Activated T-cell treated with anti-CD3 and anti-CD28 coated beads for 48 hours (primary cell): ENCODE measurements around the gene CERS3.
"Not testable (repeated sequence)": the region's sequence is repeated elsewhere in the genome, so short reads cannot be mapped to it uniquely, and the experiment has no call there.

Source experiments
- DNase-seq: peaks from one replicate; pipeline ENCODE4 v3.0.0-alpha.2; 2020; ENCODE audit warnings: low read depth

The CERS3 gene

GRCh38 chr15:100464888-100465287, 63.9 kb downstream of the CERS3 start:
- no peak for DNase-seq

DNA sequence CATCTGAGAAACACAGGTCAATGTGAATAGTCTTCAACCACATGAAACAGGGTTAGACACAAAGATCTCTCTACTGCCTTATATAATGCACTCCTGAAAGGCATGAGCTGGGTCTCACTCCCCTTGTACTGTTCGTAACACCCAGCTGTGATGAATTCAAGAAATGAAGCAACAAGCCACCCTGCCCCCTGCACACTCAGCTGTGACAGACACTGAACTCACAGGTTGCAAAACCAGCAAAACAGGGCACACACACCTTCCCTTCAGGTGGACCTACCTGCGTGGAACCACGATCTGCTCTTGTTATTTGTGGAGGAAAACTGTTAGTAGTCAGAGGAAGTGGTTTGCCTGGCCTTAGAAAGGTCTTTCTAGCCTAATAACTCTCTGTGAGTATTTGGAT, 64.5 kb downstream of the CERS3 start:
- no peak for DNase-seq

DNA sequence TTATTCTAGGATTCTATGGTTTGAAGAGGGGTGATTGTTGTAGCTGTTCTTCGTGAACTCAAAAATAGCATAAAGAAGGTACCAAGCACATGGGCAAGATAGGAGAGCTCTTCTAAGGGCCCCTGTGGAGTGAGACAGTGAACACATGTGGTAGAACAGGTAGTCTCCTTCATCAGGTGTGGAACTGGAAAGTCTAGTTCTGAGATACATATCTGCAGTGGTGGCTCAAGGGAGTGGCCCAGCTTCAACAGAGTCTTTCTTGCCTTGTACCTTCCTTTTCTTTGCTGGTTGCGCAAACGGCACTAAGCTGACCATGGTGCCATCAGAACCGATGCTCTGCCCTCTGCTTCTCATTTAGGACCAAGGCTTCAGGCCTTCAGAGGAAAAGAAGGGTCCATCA, 65.2 kb downstream of the CERS3 start:
- DNase-seq = no peak

- DNase-seq = no peak
Observed at GRCh38 chr15:100461049-100461448, 67.7 kb downstream of the CERS3 start.

DNA sequence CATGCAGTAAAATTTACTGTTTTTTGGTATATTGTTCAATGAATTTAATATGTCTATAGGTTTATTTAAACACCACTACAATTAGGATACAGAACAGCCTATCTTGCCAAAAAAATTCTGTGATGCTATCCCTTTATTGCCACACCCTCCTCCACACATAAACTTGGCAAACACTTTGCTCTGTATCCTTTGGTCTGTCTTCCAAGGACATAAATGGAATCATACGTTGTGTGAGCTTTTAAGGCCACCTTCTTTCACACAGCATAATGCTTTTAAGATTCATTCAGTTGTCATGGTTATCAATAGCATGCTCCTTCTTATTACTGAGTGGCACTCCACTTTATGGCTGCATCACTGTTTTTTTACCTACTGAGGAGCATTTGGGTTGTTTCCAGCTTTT, 71.5 kb downstream of the CERS3 start:
- no peak for DNase-seq

- no peak for DNase-seq
Observed at GRCh38 chr15:100454148-100454547, 74.6 kb downstream of the CERS3 start.

DNA sequence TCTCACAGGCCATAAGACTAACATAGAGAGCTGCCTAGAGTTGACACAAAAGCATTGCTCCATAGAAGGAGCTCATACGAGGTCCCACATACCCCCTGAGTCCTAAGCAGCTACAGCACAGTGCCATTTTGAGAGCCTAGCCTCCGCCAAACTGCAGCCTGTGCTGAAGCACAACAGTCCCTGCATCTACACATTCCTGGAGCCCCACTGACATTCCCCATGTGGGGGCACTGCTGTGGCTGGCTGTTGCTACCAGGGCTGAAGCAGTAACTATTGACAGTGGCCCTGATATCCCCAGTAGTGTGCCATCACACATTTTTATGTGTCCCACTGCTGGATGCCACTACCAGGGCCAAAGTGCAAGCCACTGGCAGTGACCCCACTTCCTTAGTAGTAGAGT, 80.3 kb downstream of the CERS3 start:
- no peak for DNase-seq

GRCh38 chr15:100441063-100441462, 87.7 kb downstream of the CERS3 start:
- not testable (repeated sequence) for DNase-seq

GRCh38 chr15:100439514-100439913, 89.2 kb downstream of the CERS3 start:
- no peak for DNase-seq

- DNase-seq = peak; percentile 6
Observed at GRCh38 chr15:100438570-100438969, 90.2 kb downstream of the CERS3 start.

GRCh38 chr15:100437261-100437660, 91.5 kb downstream of the CERS3 start:
- DNase-seq = no peak

DNA sequence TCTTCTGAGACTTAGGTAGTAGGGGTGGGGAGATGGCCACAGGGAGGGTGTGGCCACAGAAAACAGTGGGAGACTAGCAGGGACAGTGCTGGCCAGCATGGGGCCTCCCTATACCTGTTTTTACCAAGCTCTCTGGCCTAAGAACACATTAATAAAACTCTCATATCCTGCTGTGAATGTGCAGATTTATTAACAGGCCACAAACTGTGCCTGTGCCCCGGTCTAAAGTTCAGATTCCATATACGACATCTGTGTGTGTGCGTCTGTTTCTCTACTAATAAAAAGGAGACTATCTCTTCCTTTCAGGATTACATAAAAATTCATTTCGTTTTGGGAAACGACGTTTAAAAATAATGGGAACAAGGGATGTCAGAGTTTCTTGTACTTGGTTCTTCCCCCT, 94.2 kb downstream of the CERS3 start:
- no peak for DNase-seq

DNA sequence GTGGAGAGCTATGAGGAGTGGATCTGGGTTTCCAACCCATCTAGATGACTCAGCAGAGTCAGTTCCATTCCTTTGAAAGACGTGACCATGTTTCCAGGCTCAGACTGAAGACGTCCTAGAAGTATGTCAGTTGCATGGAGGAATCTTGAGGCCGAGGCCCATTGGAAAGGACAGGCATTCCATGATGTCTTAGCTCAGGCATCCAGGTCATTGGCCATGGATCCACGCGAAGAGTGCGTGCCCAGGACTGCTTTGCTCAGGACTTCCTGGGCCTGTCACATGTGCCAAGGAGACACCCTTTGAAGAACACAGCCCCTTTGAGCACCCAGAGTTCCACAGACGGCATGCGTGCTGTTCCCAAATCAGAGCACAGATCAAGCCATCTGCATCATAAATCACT, 94.7 kb downstream of the CERS3 start:
- DNase-seq = no peak

GRCh38 chr15:100433304-100433703, 95.4 kb downstream of the CERS3 start:
- DNase-seq = no peak

GRCh38 chr15:100430411-100430810, 98.3 kb downstream of the CERS3 start:
- no peak for DNase-seq

GRCh38 chr15:100429116-100429728, 99.5 kb downstream of the CERS3 start:
- no peak for DNase-seq

- DNase-seq = no peak
Observed at GRCh38 chr15:100426937-100427336, 101.8 kb downstream of the CERS3 start.

DNA sequence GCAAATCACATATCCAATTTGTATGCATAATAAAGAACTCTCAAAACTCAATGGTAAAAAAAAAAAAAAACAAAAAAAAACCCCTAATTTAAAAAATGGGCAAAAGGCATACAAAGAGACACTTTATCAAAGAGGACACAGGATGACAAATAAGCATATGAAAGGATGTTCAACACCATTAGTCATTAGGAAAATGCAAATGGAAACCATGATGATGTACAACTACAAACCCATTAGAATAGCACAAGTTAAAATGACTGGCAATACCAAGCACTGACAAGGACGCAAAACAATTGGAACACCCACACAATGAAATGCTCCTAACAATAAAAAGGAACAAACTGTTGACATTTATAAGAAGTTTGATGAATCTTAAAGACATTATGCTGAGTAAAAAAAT, 123.6 kb downstream of the CERS3 start:
- DNase-seq = no peak

DNA sequence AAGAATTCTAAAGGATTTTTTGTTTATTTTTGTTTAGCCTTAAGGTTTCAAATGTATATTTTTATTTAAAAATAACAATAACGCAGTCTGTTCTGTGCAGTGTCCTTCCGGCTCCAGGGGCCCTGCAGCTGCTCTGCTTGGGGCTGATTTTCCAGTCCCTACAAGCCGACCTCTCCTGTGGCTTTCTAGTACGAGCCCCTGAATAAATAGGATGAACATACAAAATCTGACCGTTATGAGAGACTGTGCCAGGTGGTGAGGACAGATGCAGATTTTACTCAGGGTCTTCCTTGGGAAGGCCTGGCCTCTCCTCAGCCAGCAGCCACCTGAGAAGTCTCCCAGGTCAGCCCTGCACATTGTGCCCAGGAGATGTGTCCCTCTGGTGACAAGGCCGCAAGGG, 127.8 kb downstream of the CERS3 start:
- DNase-seq = no peak

DNA sequence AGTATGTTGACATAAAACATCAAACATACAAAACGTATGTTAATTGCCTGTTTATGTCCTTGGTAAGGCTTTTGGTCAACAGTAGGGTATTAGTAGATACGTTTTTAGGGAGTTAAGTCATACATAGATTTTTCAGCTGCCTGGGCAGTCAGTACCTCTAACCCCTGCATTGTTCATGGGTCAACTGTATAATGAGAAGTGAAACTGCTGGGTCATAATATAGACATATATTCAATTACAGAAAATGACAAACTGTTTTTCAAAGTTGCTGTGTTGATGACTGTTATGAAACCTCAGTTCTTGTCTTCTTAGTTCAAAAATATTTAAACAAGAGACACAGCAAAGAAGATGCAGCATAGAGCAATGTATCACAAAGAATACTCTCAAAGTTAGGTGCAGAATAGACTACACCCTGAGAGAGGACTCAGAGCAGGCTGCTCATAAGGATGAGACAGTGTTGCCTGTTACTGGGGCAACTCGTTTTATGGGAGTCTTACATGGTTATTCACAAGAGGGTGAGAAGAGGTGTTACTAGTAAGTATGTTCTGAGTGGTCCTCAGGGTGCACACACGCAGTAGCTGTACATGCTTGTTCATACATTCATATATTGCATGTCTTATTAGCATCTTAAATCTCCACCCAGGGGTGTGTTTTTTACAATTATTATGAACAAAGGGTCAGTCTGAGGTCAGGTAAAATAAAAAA, 133.9 kb downstream of the CERS3 start:
- no peak for DNase-seq

DNA sequence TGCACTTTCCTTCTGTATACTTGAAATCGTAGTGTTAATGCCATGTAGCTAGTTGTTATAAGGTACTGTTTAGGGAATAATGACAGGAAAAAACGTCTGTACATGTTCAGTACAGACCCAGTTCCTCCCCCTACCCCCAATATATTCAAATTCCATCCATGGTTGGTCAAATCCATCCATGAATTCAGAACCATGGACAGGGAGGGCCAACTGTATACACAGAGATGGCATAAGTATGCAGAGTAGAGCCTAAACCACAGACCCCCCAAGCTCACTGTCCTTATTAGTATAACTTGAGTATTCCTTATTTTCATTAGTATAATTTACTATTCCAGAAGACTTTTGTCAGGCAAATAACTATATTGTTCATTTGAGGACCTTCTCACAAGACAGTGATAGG, 135.7 kb downstream of the CERS3 start:
- DNase-seq = no peak

DNA sequence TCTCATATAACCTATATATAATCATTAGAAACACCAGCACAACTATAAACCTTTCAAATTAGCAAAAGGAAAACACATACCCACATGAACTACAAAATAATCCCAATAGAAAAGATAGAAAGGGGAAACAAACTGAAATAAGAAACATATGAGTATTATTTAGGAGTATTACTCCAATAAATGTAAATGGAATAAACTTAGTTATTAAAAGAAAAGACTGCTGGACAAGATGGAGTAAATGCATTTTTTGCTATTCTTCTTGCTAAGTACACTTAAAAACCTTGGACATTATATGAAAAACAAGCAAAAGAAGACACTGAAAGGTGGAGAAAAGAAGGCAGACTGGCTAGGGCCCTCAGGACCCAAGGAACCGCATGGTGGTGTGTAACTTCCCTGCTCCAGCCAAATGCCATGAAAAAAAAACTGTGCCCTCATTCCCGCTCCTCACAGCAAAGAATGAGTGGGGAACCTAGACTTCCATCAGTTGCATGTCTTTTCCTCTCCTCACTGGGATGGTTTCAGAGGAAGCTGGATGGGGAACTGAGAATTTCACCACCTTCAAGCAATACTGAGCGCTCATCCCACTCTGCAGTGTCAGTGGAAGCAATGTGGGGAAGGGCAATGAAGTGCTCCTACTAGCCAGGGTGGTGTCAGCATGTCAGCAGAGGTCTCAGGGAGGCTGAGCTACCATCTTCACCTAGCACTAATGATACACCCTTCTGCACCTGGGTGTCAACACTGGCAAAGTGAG, 143.3 kb downstream of the CERS3 start:
- DNase-seq = no peak

DNA sequence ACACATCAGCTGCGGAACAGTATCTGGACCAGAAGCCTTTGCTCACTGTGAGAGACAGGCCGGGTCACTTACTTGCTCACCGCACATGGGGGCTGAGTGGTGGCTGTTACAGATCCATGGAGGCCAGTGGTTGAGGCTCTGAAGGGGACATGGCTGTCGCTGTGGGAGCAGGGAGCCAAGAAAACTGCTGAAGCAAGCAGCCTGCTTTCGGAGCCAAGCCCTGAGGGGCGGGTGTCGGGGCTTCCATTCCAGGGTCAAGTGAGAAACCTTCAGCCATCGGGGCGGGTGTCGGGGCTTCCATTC, 144.7 kb downstream of the CERS3 start:
- DNase-seq = no peak
